ENCODE measurements around the gene COA5. TPM values are rescaled to one million over a fixed set of nuclear protein-coding genes. Genes with fewer than 3 reads are reported as not detected.
"Not testable (repeated sequence)": the region's sequence is repeated elsewhere in the genome, so short reads cannot be mapped to it uniquely, and the experiment has no call there.

COA5 gene
- total RNA-seq, 1 experiment from 2014 or later, result 23.7 TPM

DNA sequence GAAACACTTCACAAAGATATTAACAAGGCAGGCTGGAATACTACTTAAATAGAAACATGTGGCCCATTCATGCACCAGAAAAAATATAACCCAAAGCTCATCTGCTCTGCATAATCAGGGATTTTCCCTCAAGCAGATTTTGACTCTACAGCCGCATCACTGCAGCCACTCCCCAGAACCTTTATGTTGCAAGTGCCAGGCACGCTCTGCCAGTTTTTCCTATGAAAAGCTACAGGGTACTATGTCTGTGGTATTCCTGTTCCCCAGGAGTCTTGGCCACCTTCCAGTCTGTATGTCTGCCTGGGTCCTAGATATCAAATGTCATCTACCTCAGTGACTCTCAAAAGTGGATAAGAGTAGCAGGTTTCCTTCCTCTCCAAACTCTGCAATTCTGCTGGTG lies 3.8 kb downstream of the COA5 start:
- CTCF ChIA-PET, result no interaction called here
- Histone ChIP-seq H3K27ac (ENCODE audit: low read depth, low read length, poor library complexity, severe bottlenecking) (no peak overlapping the region), H3K4me3 (ENCODE audit: low read depth, low read length, poor library complexity, severe bottlenecking) (no peak overlapping the region), H3K4me1 (ENCODE audit: insufficient read depth, low read length, poor library complexity, severe bottlenecking) (peaks cover 12% of the 10 kb centered on the region), H3K36me3 (ENCODE audit: insufficient read depth, low read length, poor library complexity, severe bottlenecking) (peaks cover 36% of the 10 kb centered on the region), H3K9me3 (ENCODE audit: low read depth, low read length, poor library complexity, severe bottlenecking) (no peaks in the 10 kb centered on the region), H3K27me3 (replicated peaks; ENCODE audit: insufficient read depth, low read depth, low read length, poor library complexity) (no peaks in the 10 kb centered on the region)
- no TSS peak for BruUV-seq (replicated peaks)
- peak; percentile 5 for DNase-seq (ENCODE audit: low spot score)
- POLR2A ChIA-PET (ENCODE audit: low non-redundant PET), result no interaction called here
- no peak for TF ChIP-seq EZH2 (IDR thresholded peaks at IDR 0.05; ENCODE audit: borderline replicate concordance, low read depth, low read length, poor library complexity, severe bottlenecking)
- TF ChIP-seq, protein P1, sequence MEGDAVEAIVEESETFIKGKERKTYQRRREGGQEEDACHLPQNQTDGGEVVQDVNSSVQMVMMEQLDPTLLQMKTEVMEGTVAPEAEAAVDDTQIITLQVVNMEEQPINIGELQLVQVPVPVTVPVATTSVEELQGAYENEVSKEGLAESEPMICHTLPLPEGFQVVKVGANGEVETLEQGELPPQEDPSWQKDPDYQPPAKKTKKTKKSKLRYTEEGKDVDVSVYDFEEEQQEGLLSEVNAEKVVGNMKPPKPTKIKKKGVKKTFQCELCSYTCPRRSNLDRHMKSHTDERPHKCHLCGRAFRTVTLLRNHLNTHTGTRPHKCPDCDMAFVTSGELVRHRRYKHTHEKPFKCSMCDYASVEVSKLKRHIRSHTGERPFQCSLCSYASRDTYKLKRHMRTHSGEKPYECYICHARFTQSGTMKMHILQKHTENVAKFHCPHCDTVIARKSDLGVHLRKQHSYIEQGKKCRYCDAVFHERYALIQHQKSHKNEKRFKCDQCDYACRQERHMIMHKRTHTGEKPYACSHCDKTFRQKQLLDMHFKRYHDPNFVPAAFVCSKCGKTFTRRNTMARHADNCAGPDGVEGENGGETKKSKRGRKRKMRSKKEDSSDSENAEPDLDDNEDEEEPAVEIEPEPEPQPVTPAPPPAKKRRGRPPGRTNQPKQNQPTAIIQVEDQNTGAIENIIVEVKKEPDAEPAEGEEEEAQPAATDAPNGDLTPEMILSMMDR (conservative IDR thresholded peaks at IDR 0.05; ENCODE audit: low read depth, low read length), result no peak
- intact Hi-C loops (cut with micrococcal nuclease; ENCODE audit: unreplicated experiment), result no loop called here

GRCh38 chr2:98601532-98602132 lies 6.7 kb downstream of the COA5 start:
- intact Hi-C loops (cut with micrococcal nuclease; ENCODE audit: unreplicated experiment), result loop anchor here (1.0 kb wide), 1 partner anchor 188 kb away; no protein-coding TSS in a partner anchor
- TF ChIP-seq, protein P1 (conservative IDR thresholded peaks at IDR 0.05; ENCODE audit: low read depth, low read length), result peak; percentile 64
- TF ChIP-seq EZH2 (IDR thresholded peaks at IDR 0.05; ENCODE audit: borderline replicate concordance, low read depth, low read length, poor library complexity, severe bottlenecking), result no peak
- POLR2A ChIA-PET (ENCODE audit: low non-redundant PET), result no interaction called here
- Histone ChIP-seq H3K27me3 (replicated peaks; ENCODE audit: insufficient read depth, low read depth, low read length, poor library complexity) (no peaks in the 10 kb centered on the region), H3K4me1 (ENCODE audit: insufficient read depth, low read length, poor library complexity, severe bottlenecking) (peaks cover under 1% of the 10 kb centered on the region), H3K27ac (ENCODE audit: low read depth, low read length, poor library complexity, severe bottlenecking) (no peak overlapping the region), H3K4me3 (ENCODE audit: low read depth, low read length, poor library complexity, severe bottlenecking) (no peak overlapping the region), H3K9me3 (ENCODE audit: low read depth, low read length, poor library complexity, severe bottlenecking) (no peaks in the 10 kb centered on the region), H3K36me3 (ENCODE audit: insufficient read depth, low read length, poor library complexity, severe bottlenecking) (peaks cover 49% of the 10 kb centered on the region)
- CTCF ChIA-PET, result no interaction called here
- peak; percentile 12 for DNase-seq (ENCODE audit: low spot score)
- no TSS peak for BruUV-seq (replicated peaks)

GRCh38 chr2:98598781-98599428 lies 9.4 kb downstream of the COA5 start:
- POLR2A ChIA-PET (ENCODE audit: low non-redundant PET), result no interaction called here
- no peak overlapping the region for H3K4me3 ChIP-seq (ENCODE audit: low read depth, low read length, poor library complexity, severe bottlenecking)
- no TSS peak for BruUV-seq (replicated peaks)
- no peaks in the 10 kb centered on the region for H3K27me3 ChIP-seq (replicated peaks; ENCODE audit: insufficient read depth, low read depth, low read length, poor library complexity)
- TF ChIP-seq, protein P1 (conservative IDR thresholded peaks at IDR 0.05; ENCODE audit: low read depth, low read length), result no peak
- TF ChIP-seq EZH2 (IDR thresholded peaks at IDR 0.05; ENCODE audit: borderline replicate concordance, low read depth, low read length, poor library complexity, severe bottlenecking), result no peak
- CTCF ChIA-PET, result no interaction called here
- H3K27ac ChIP-seq (ENCODE audit: low read depth, low read length, poor library complexity, severe bottlenecking), result no peak overlapping the region
- no peaks in the 10 kb centered on the region for H3K4me1 ChIP-seq (ENCODE audit: insufficient read depth, low read length, poor library complexity, severe bottlenecking)
- H3K9me3 ChIP-seq (ENCODE audit: low read depth, low read length, poor library complexity, severe bottlenecking), result no peaks in the 10 kb centered on the region
- peaks cover 52% of the 10 kb centered on the region for H3K36me3 ChIP-seq (ENCODE audit: insufficient read depth, low read length, poor library complexity, severe bottlenecking)
- intact Hi-C loops (cut with micrococcal nuclease; ENCODE audit: unreplicated experiment), result no loop called here
- DNase-seq (ENCODE audit: low spot score), result no peak

DNA sequence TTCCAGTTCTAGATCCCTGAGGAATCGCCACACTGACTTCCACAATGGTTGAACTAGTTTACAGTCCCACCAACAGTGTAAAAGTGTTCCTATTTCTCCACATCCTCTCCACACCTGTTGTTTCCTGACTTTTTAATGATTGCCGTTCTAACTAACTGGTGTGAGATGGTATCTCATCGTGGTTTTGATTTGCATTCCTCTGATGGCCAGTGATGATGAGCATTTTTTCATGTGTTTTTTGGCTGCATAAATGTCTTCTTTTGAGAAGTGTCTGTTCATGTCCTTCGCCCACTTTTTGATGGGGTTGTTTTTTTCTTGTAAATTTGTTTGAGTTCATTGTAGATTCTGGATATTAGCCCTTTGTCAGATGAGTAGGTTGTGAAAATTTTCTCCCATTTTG lies 13.6 kb downstream of the COA5 start:
- H3K9me3 ChIP-seq (ENCODE audit: low read depth, low read length, poor library complexity, severe bottlenecking); CTCF ChIA-PET; H3K27me3 ChIP-seq (replicated peaks; ENCODE audit: insufficient read depth, low read depth, low read length, poor library complexity); H3K4me1 ChIP-seq (ENCODE audit: insufficient read depth, low read length, poor library complexity, severe bottlenecking); POLR2A ChIA-PET (ENCODE audit: low non-redundant PET); H3K27ac ChIP-seq (ENCODE audit: low read depth, low read length, poor library complexity, severe bottlenecking); H3K4me3 ChIP-seq (ENCODE audit: low read depth, low read length, poor library complexity, severe bottlenecking); DNase-seq (ENCODE audit: low spot score); BruUV-seq (replicated peaks); intact Hi-C loops (cut with micrococcal nuclease; ENCODE audit: unreplicated experiment): not testable (repeated sequence)
- peaks cover 19% of the 10 kb centered on the region for H3K36me3 ChIP-seq (ENCODE audit: insufficient read depth, low read length, poor library complexity, severe bottlenecking)

Data from A673 (cell line).